ENCODE data around the gene MTA1. TPM values are rescaled to one million over a fixed set of nuclear protein-coding genes. Genes with fewer than 3 reads are reported as not detected.

Gene MTA1
- polyA plus RNA-seq, 2 donors: 37.4 to 70.4 TPM

DNA sequence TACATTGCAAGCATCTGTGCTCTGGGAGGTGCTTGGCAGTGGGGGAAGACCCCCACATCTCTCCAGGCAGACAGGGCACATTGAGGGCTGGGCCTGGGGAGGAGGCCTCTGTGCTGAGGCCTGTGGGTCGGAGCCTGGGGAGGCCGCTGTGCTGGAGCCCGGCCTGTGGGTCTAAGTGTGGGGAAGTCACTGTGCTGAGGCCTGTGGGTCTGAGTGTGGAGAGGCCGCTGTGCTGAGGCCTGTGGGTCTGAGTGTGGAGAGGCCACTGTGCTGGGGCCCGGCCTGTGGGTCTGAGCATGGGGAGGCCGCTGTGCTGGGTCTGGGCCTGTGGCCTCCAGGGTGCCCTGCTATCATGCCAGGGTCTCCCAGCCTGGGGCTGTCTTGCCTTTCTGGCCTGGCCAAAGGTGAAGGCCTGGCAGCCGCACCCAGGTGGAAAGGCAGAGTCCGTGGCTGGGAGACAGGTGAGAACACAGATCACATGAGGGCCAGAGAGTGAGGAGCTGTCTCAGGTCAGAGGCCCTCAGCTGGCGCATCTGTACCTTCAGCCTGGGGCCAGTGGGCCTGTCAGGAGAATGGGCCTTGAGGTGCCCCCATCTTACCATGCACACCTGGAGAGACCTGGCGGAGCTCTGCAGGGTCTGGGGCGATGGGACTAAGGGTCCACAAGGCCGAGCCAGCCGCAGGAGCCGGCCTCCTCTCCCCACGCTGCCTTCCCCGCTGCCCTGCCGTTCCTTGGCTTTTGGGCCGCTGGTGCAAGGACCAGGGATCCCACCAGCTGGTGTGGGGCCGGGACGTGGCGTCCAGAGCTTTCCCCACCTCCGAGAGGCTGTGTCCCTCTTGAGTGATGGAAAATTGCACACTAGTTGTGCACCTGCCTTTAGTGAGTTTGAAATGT lies 36.4 kb downstream of the MTA1 start:
- H3K4me1 ChIP-seq (ENCODE audit: control insufficient read depth in 2 of 2, insufficient read depth in 2 of 2, low read length in 1 of 2): no peaks in the 10 kb centered on the region

DNA sequence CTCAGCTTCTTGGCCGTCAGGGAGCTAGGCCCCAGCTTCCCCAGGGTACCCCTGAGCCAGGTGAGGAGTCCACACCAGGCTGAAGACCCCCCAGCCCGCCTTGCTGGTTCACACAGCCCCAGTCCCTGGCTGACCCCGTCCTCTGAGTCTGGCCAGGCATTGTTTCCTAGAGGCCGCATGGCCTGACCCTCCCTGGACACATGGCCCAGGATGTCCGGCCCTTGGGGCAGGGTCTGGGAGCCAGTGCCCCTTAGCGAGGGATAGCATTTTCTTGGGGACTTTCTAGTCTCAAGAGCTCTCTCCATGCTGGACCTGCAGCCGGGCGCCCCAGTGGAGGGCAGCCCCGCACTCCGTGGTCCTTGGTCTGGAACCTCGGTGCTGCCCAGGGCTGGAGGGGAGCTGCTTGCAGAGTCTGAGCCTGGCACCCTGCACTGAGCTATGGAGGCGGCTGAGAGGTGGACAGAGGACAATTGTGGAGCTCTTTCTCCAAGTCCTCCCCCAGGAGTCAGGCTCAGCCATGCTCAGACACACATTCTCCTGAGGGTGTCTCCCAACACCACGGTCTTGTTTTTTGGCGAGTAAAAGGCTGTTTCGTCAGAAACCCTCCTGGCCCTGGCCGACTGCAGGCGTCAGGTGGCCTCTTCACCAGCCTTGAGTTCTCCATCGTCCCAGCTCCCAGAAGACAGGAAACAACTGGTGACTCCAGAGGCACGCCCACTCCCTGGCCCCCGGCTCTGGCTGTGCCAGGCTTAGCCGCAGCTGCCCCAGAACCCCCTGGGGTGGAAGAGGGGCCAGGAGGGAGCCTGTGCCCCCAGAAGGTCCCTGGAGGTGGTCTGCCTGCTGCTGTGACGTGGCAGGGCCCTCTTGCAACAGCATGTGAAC lies 37.4 kb downstream of the MTA1 start:
- no peaks in the 10 kb centered on the region for H3K9me3 ChIP-seq (ENCODE audit: control insufficient read depth in 2 of 2, insufficient read depth in 1 of 2, low read depth in 1 of 2, low read length in 1 of 2)
- H3K36me3 ChIP-seq (ENCODE audit: control insufficient read depth in 2 of 2, insufficient read depth in 2 of 2, low read length in 1 of 2): peaks cover 14 to 64% of the 10 kb centered on the region in 2 donors
- WGBS, 2 donors: 85 to 90% methylated on average over 22 of the region's 22 CpGs
- H3K4me3 ChIP-seq (ENCODE audit: low read depth in 1 of 2, low read length in 2 of 2): no peak overlapping the region
- no peaks in the 10 kb centered on the region for H3K27me3 ChIP-seq (ENCODE audit: control insufficient read depth in 1 of 2, insufficient read depth in 2 of 2, low read length in 2 of 2)
- no peak overlapping the region for H3K27ac ChIP-seq (ENCODE audit: low read depth in 2 of 2, low read length in 1 of 2)
- H3K4me1 ChIP-seq (ENCODE audit: control insufficient read depth in 2 of 2, insufficient read depth in 2 of 2, low read length in 1 of 2): no peaks in the 10 kb centered on the region

More for the DNA sequence above, 36.4 kb downstream of the MTA1 start:
- Histone ChIP-seq H3K36me3 (ENCODE audit: control insufficient read depth in 2 of 2, insufficient read depth in 2 of 2, low read length in 1 of 2) (peaks cover 14 to 59% of the 10 kb centered on the region in 2 donors), H3K4me3 (ENCODE audit: low read depth in 1 of 2, low read length in 2 of 2) (no peak overlapping the region), H3K27ac (ENCODE audit: low read depth in 2 of 2, low read length in 1 of 2) (no peak overlapping the region), H3K27me3 (ENCODE audit: control insufficient read depth in 1 of 2, insufficient read depth in 2 of 2, low read length in 2 of 2) (no peaks in the 10 kb centered on the region), H3K9me3 (ENCODE audit: control insufficient read depth in 2 of 2, insufficient read depth in 1 of 2, low read depth in 1 of 2, low read length in 1 of 2) (no peaks in the 10 kb centered on the region)
- WGBS, 2 donors: 89 to 92% methylated on average over 22 of the region's 22 CpGs

GRCh38 chr14:105458010-105458409 lies 38.4 kb downstream of the MTA1 start:
- H3K27me3 ChIP-seq (ENCODE audit: control insufficient read depth in 1 of 2, insufficient read depth in 2 of 2, low read length in 2 of 2): no peaks in the 10 kb centered on the region
- H3K4me1 ChIP-seq (ENCODE audit: control insufficient read depth in 2 of 2, insufficient read depth in 2 of 2, low read length in 1 of 2): no peaks in the 10 kb centered on the region
- no peak overlapping the region for H3K27ac ChIP-seq (ENCODE audit: low read depth in 2 of 2, low read length in 1 of 2)
- peaks cover 14 to 58% of the 10 kb centered on the region in 2 donors for H3K36me3 ChIP-seq (ENCODE audit: control insufficient read depth in 2 of 2, insufficient read depth in 2 of 2, low read length in 1 of 2)
- H3K9me3 ChIP-seq (ENCODE audit: control insufficient read depth in 2 of 2, insufficient read depth in 1 of 2, low read depth in 1 of 2, low read length in 1 of 2): no peaks in the 10 kb centered on the region
- 89 to 90% methylated on average over 18 of the region's 18 CpGs for WGBS, 2 donors
- no peak overlapping the region for H3K4me3 ChIP-seq (ENCODE audit: low read depth in 1 of 2, low read length in 2 of 2)

DNA sequence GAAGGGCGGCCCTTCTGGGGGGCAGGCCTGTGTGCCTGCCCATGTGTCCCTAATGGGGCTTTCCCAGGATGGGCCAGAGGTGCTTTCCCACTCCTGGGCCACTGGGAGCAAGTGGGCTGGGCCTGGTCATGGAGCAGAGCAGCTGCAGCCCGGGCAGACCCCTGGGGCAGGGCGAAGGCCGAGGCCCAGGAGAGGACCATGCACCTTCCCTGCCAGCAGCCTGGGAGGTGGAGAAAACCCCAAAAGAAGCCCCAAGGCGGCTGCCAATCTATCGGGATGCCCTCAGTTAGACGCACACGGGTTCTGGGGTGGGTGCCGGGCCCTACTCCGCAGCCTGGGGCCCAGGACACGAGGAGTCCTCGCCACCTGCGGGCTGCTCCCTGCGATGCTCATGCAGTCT lies 38.9 kb downstream of the MTA1 start:
- no peaks in the 10 kb centered on the region for H3K9me3 ChIP-seq (ENCODE audit: control insufficient read depth in 2 of 2, insufficient read depth in 1 of 2, low read depth in 1 of 2, low read length in 1 of 2)
- H3K36me3 ChIP-seq (ENCODE audit: control insufficient read depth in 2 of 2, insufficient read depth in 2 of 2, low read length in 1 of 2): peaks cover 14 to 59% of the 10 kb centered on the region in 2 donors
- no peaks in the 10 kb centered on the region for H3K27me3 ChIP-seq (ENCODE audit: control insufficient read depth in 1 of 2, insufficient read depth in 2 of 2, low read length in 2 of 2)
- H3K4me1 ChIP-seq (ENCODE audit: control insufficient read depth in 2 of 2, insufficient read depth in 2 of 2, low read length in 1 of 2): no peaks in the 10 kb centered on the region
- 87 to 91% methylated on average over 13 to 14 of the region's 14 CpGs for WGBS, 2 donors
- no peak overlapping the region for H3K4me3 ChIP-seq (ENCODE audit: low read depth in 1 of 2, low read length in 2 of 2)
- H3K27ac ChIP-seq (ENCODE audit: low read depth in 2 of 2, low read length in 1 of 2): no peak overlapping the region

DNA sequence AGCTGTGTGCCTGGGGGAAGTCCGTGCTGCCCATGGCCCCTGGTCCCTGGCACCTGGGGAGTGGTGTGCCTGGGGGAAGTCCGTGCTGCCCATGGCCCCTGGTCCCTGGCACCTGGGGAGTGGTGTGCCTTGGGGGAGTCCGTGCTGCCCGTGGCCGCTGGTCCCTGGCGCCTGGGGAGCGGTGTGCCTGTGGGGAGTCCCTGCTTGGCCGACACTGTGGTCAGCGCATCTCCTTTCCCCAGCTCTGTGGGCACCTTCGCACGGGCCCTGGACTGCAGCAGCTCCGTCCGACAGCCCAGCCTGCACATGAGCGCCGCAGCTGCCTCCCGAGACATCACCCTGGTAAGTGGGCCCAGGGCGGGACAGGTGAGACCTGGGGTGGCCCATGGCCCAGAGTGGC lies 40.5 kb downstream of the MTA1 start:
- 93 to 95% methylated on average over 14 to 17 of the region's 17 CpGs for WGBS, 2 donors

GRCh38 chr14:105460616-105461015 lies 41.0 kb downstream of the MTA1 start:
- peaks cover 0 to 8% of the 10 kb centered on the region in 2 donors for H3K4me1 ChIP-seq (ENCODE audit: control insufficient read depth in 2 of 2, insufficient read depth in 2 of 2, low read length in 1 of 2)
- H3K27me3 ChIP-seq (ENCODE audit: control insufficient read depth in 1 of 2, insufficient read depth in 2 of 2, low read length in 2 of 2): no peaks in the 10 kb centered on the region
- H3K4me3 ChIP-seq (ENCODE audit: low read depth in 1 of 2, low read length in 2 of 2): no peak overlapping the region
- WGBS, 2 donors: 91 to 93% methylated on average over 17 of the region's 17 CpGs
- no peak overlapping the region for H3K27ac ChIP-seq (ENCODE audit: low read depth in 2 of 2, low read length in 1 of 2)
- H3K9me3 ChIP-seq (ENCODE audit: control insufficient read depth in 2 of 2, insufficient read depth in 1 of 2, low read depth in 1 of 2, low read length in 1 of 2): no peaks in the 10 kb centered on the region
- H3K36me3 ChIP-seq (ENCODE audit: control insufficient read depth in 2 of 2, insufficient read depth in 2 of 2, low read length in 1 of 2): peaks cover 14 to 61% of the 10 kb centered on the region in 2 donors

More for the DNA sequence above, 40.5 kb downstream of the MTA1 start:
- H3K27me3 ChIP-seq (ENCODE audit: control insufficient read depth in 1 of 2, insufficient read depth in 2 of 2, low read length in 2 of 2): no peaks in the 10 kb centered on the region
- H3K9me3 ChIP-seq (ENCODE audit: control insufficient read depth in 2 of 2, insufficient read depth in 1 of 2, low read depth in 1 of 2, low read length in 1 of 2): no peaks in the 10 kb centered on the region
- peaks cover 0 to 3% of the 10 kb centered on the region in 2 donors for H3K4me1 ChIP-seq (ENCODE audit: control insufficient read depth in 2 of 2, insufficient read depth in 2 of 2, low read length in 1 of 2)
- H3K4me3 ChIP-seq (ENCODE audit: low read depth in 1 of 2, low read length in 2 of 2): no peak overlapping the region
- H3K27ac ChIP-seq (ENCODE audit: low read depth in 2 of 2, low read length in 1 of 2): no peak overlapping the region
- peaks cover 14 to 65% of the 10 kb centered on the region in 2 donors for H3K36me3 ChIP-seq (ENCODE audit: control insufficient read depth in 2 of 2, insufficient read depth in 2 of 2, low read length in 1 of 2)

DNA sequence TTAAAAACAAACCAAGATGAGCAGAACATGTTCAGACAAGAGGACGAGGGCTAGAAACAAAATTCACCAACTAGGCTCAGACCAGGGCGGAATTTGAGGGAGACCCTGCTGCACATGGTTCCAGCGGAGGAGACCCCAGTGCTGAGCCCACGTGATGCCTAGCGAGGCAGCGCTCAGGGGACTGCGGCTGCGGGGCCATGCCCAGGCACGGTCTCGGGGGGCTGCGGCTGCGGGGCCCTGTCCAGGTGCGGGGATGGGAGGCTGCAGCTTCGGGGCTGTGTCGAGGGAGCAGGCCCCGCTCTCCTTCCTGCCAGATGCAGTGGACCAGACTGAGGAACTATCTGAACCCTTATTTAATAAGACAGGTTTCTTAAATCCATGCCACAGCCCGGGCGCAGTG lies 42.3 kb downstream of the MTA1 start:
- WGBS, 2 donors: 95 to 98% methylated on average over 18 of the region's 18 CpGs
- Histone ChIP-seq H3K4me3 (ENCODE audit: low read depth in 1 of 2, low read length in 2 of 2) (no peak overlapping the region), H3K4me1 (ENCODE audit: control insufficient read depth in 2 of 2, insufficient read depth in 2 of 2, low read length in 1 of 2) (peaks cover 4 to 16% of the 10 kb centered on the region in 2 donors), H3K9me3 (ENCODE audit: control insufficient read depth in 2 of 2, insufficient read depth in 1 of 2, low read depth in 1 of 2, low read length in 1 of 2) (no peaks in the 10 kb centered on the region), H3K36me3 (ENCODE audit: control insufficient read depth in 2 of 2, insufficient read depth in 2 of 2, low read length in 1 of 2) (peaks cover 8 to 50% of the 10 kb centered on the region in 2 donors), H3K27me3 (ENCODE audit: control insufficient read depth in 1 of 2, insufficient read depth in 2 of 2, low read length in 2 of 2) (no peaks in the 10 kb centered on the region), H3K27ac (ENCODE audit: low read depth in 2 of 2, low read length in 1 of 2) (no peak overlapping the region)

GRCh38 chr14:105464501-105464900 lies 44.9 kb downstream of the MTA1 start:
- no peak overlapping the region for H3K27ac ChIP-seq (ENCODE audit: low read depth in 2 of 2, low read length in 1 of 2)
- no peaks in the 10 kb centered on the region for H3K9me3 ChIP-seq (ENCODE audit: control insufficient read depth in 2 of 2, insufficient read depth in 1 of 2, low read depth in 1 of 2, low read length in 1 of 2)
- peaks cover 7 to 41% of the 10 kb centered on the region in 2 donors for H3K4me1 ChIP-seq (ENCODE audit: control insufficient read depth in 2 of 2, insufficient read depth in 2 of 2, low read length in 1 of 2)
- no peaks in the 10 kb centered on the region for H3K27me3 ChIP-seq (ENCODE audit: control insufficient read depth in 1 of 2, insufficient read depth in 2 of 2, low read length in 2 of 2)
- H3K36me3 ChIP-seq (ENCODE audit: control insufficient read depth in 2 of 2, insufficient read depth in 2 of 2, low read length in 1 of 2): peaks cover 6 to 42% of the 10 kb centered on the region in 2 donors
- H3K4me3 ChIP-seq (ENCODE audit: low read depth in 1 of 2, low read length in 2 of 2): no peak overlapping the region
- WGBS, 2 donors: 92 to 95% methylated on average over 33 of the region's 33 CpGs

- H3K27ac ChIP-seq (ENCODE audit: low read depth in 2 of 2, low read length in 1 of 2): no peak overlapping the region
Measured at GRCh38 chr14:105465209-105466031, 45.8 kb downstream of the MTA1 start.

More at GRCh38 chr14:105465209-105466031, 45.8 kb downstream of the MTA1 start:
- peaks cover 7 to 46% of the 10 kb centered on the region in 2 donors for H3K4me1 ChIP-seq (ENCODE audit: control insufficient read depth in 2 of 2, insufficient read depth in 2 of 2, low read length in 1 of 2)
- H3K27me3 ChIP-seq (ENCODE audit: control insufficient read depth in 1 of 2, insufficient read depth in 2 of 2, low read length in 2 of 2): no peaks in the 10 kb centered on the region
- peaks cover 3 to 42% of the 10 kb centered on the region in 2 donors for H3K36me3 ChIP-seq (ENCODE audit: control insufficient read depth in 2 of 2, insufficient read depth in 2 of 2, low read length in 1 of 2)
- no peak overlapping the region for H3K4me3 ChIP-seq (ENCODE audit: low read depth in 1 of 2, low read length in 2 of 2)
- H3K9me3 ChIP-seq (ENCODE audit: control insufficient read depth in 2 of 2, insufficient read depth in 1 of 2, low read depth in 1 of 2, low read length in 1 of 2): no peaks in the 10 kb centered on the region
- WGBS, 2 donors: 71 to 74% methylated on average over 20 of the region's 20 CpGs

Measured in esophagus (tissue), 2 donors.